NCI-H1694 (cell line): ENCODE measurements around the gene ADGRA1.
"Not testable (repeated sequence)": the region's sequence is repeated elsewhere in the genome, so short reads cannot be mapped to it uniquely, and the experiment has no call there.

Experiments used
- DNase-seq: peaks from one replicate; lab custom pipeline; 2025; lab: John Stamatoyannopoulos, UW

Gene ADGRA1

DNA sequence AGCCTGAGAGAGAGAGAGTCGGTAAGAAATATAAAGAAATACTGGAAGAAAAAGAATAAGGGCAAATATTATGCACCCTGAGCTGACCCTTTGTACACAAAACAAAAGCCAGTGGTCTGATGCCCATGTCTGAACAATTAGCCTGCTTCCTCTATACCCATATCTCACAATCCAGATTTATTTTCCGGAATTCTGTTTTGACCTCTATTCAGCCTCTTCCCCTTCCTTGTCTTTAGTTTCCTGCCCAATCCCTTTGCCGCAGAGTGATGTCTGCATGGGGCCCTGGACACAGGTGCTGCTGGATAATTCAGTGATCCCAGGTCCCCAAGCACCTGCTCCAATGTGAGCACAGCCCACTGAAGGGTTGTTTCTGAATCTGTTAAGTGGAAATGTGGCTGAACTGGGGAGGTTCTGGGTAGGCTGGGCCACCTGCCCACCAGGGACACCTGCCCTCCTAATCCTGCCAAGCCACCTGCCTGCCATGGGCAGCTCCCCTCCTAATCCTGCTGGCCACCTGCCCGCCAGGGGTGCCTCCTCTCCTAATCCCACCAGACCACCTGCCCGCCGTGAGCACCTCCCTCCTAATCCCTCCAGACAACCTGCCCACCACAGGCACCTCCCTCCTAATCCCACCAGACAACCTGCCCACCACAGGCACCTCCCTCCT is 23.0 kb downstream of the ADGRA1 start:
- DNase-seq, result no peak

DNA sequence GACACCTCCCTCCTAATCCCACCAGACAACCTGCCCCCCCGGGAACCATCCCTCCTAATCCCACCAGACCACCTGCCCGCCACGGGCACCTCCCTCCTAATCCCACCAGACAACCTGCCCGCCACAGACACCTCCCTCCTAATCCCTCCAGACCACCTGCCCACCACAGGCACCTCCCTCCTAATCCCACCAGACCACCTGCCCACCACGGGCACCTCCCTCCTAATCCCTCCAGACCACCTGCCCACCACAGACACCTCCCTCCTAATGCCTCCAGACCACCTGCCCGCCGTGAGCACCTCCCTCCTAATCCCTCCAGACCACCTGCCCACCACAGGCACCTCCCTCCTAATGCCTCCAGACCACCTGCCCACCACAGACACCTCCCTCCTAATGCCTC is 23.9 kb downstream of the ADGRA1 start:
- not testable (repeated sequence) for DNase-seq

DNA sequence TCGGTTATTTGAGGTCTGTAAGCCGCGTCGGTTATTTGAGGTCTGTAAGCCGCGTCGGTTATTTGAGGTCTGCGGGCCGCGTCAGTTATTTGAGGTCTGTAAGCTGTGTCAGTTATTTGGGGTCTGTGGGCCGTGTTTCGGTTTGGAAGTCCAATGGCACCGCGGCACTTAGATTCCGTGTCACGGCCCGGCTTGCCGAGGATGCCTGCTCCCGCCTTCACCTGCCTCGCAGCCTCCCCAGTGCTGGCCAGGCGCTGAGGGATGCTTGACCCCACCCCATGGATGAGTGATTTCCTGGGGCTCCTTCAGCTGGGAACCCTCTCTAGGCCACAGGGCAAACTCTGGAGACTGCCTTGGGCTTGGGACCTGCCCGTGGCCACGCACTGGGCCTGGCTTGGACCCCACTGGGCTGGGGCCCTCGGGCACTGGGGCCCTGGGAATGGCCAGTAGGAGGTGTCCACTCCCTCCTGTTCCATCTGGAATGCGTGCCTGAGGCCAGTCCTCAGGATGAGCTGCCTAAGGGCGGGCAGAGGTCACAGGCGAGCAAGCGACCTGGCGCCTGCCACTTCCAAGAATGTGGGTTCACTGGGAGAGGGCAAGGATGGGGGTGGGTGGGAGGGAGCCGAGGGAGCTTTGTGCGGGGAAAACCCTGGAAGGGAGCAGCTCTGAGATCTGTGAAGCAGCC is 25.6 kb downstream of the ADGRA1 start:
- no peak for DNase-seq

DNA sequence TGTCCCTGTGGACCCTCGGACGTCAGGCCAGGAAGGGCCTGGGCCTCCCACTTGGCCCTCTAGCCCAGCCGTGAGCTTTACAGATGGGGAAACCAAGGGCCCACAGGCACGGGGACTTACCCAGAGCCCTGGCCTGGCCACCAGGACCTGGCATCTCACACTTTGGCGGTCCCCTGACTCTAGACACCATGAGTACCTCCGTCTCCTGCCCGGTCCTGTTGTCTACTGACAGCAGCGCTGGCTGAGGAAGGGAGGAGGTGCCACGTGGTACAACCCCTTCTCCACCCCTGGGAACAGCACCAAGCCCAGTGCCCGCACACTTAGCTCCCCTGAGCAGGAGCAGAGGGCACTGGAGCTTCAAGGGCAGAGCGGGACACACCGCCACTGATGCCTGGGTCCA is 26.1 kb downstream of the ADGRA1 start:
- no peak for DNase-seq

DNA sequence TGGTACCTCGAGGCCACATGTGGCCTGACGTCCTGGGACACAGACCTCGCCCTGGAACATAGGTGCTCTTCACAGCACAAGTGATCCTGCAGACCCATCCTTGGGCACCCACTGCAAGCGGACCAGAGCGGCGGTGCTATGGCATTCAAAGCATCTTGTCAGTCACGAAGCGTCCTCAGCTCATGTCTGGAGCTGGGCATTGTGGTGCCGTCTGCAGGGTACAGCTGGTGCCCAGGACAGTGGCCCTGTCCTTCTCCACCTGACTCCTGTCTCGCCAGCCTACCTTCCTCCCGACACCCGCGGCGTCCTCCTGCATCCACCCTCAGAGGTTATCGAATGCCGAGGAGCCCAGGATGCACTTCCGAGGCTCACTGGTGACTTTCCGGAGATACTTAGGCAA is 26.5 kb downstream of the ADGRA1 start:
- no peak for DNase-seq

DNA sequence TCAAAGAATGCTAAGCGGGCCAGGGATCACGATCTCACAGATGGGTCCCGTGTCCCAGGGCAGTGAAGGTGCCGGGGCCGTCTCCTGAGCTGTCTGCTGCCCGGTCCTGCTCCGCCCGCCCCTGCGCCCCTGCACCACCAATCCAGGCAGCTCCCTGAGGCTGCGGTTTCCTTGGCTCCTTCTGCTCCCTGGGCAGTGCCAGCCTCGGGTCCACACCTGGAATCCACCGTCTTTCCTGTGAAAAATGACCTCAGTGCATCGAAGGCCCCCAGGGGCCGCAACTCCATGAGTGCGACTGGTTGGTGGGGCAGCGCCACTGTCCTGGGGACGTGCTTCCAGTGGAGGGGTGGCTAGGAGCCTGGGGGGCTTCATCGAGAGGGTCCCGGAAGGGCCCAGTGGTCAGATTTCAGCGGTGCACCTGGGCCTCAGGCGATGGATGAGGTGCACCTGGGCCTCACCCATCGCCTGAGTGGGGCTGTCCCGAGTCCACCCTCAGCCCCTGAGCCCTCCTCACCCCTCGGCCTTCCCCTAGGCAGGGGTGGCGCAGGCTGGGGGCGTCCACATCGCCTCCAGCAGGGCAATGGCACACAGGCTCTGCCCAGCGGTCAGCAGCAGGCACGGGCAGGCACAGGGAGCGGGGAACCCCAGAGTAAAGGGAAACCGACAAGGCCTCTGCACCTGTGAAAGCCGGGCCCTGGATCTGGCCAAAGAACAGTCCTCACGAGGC is 27.2 kb downstream of the ADGRA1 start:
- DNase-seq, result no peak

DNA sequence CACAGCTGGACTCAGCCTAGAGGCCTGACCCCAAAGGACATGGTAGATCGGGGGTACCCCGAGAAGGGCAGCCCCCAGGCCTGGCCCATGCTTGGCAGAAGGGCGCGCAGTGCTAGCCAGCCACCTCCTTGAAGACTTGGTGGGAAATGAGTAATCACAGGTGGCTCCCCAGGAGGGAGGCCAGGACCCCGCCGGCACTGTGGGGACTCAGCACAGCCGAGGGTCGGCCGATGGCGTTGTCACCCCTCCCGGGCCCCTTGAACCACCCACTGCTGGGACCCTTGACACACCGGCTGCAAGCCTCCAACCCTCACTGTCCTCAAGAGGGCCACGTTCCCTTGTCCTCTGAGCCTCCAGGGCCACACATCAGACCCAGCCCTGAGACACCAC is 27.7 kb downstream of the ADGRA1 start:
- DNase-seq, result no peak

DNA sequence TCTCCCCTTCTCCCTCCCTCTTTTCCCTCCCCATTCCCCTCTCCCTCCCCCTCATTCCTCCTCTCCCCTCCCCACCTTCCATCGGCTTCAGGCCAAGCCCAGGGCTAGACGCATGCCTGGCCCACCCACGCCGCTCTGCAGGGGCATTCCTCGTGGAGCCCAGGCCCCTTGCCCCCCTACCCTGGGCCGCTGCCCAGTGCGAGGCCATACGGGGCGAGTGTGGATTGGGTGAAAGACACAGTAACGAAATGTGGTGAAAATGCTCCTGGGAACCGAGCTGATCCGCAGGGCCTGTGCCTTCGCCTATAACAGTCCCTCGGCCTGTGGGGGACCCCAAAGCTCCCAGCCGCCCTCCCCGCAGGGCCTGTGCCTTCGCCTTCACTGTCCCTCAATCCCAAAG is 28.3 kb downstream of the ADGRA1 start:
- no peak for DNase-seq

DNA sequence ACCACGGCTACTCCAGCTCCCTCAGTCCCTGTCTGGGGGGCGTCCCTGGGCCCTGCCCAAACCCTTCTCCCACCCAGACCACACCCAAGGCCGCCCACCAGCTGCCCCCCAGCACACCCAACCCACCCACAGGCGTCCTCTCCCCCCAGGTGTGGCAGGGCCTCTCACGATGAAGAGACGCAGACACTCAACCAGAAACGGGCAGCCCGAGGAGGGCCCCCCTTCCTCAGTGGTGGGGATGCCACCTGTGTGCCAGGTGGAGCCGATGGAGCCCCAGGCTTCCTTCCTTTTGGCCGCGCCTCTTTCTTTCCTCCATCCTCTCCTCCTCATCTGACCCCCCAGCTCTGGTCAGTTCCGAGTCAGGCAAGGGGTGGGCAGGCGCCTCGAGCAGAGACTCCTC is 28.7 kb downstream of the ADGRA1 start:
- DNase-seq, result no peak

DNA sequence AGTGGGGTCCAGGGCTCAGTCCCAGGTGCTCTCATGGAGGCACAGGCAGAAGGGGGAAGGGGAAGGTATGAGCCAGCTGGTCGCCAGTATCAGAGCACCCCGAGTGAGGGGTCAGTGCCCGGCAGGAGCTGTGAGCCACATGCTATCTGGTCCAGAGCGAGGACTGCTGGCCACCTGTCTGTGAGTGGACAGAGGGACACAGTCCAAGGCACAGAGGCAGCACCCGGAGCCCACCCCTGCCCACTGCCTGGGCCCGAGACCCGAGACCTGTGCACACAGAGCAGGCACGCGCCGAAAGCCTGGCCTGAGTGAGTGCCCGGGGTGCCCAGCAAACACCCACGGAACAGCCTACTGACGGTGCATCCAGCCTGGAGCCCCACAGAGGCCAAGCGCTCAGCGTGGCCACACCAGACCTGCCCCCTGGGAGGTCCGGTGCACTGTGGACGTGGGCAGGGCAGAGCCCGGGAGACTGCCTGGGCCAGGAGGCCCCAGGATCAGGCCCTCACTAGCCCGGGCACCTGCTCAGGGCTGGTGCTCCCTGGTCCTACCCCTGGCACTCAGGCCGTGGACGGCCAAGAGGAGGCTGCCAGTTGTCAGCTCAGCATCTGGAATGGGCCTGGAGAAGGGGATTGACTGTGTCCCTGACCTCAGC is 29.4 kb downstream of the ADGRA1 start:
- DNase-seq, result no peak

DNA sequence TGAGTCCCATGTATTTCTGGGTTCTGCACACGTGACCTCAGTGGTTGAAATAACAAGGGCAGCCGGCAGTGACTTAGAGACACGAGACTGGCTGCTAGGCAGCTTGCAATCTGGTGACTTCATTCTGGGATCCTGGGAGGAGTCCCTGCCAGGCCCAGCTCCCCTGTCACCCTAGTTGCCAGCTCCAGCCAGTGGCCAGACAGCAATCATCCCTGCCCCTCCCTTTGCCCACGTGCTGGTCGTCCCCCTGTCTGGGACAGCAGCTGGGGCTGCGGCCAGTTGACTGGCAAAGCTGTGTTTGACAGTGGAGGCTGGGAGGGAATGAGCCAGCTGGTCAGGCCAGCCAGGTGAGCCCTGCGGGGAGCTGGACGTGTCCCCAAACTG is 30.0 kb downstream of the ADGRA1 start:
- no peak for DNase-seq

DNA sequence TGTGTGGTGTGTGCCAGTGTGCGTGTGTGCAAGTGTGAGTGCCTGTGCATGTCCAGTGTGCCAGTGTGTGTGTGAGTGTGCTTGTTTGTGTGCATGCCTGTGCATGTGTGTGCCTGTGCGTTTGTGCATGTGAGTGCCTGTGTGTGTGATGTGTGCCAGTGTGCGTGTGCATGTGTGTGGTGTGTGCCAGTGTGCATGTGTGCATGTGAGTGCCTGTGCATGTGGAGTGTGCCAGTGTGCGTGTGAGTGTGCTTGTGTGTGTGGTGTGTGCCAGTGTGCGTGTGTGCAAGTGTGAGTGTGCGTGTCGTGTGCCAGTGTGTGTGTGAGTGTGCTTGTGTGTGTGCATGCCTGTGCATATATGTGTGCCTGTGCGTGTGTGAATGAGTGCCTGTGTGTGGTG is 33.8 kb downstream of the ADGRA1 start:
- no peak for DNase-seq

DNA sequence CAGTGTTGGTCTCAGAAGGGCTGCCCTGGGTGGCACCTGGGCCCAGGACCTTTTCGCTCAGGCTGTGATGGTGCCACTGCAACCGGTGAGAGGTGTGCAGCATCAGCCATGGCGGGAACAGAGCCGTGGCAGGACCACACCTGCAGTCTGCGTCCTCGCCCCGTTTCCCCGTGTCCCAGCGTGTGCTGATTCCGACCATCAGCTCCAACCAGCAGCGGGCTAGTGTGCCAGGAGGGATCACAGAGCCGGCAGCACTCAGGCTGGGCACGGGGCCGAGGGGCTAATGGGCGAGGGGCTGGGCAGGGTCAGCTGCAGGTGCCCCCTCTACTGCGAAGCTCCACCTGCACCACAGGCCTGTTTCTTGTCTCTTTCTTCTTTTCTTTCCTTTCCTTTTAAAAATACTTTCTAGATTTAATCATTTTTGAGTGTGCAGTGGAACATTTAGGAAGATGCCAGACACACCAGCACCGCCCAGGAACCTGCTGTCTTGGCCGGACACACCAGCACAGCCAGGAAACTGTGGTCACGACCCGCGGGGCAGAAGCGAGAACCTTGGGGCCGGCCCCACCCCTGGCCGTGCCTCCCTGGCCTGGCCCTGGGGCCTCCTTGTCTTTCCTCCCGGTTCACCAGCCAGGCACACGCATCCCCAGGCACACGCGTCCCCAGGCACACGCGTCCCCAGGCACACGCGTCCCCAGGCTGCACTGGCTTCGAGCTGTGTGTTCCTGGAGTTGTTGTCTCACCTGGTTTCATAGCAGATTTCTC is 34.6 kb downstream of the ADGRA1 start:
- DNase-seq, result no peak

DNA sequence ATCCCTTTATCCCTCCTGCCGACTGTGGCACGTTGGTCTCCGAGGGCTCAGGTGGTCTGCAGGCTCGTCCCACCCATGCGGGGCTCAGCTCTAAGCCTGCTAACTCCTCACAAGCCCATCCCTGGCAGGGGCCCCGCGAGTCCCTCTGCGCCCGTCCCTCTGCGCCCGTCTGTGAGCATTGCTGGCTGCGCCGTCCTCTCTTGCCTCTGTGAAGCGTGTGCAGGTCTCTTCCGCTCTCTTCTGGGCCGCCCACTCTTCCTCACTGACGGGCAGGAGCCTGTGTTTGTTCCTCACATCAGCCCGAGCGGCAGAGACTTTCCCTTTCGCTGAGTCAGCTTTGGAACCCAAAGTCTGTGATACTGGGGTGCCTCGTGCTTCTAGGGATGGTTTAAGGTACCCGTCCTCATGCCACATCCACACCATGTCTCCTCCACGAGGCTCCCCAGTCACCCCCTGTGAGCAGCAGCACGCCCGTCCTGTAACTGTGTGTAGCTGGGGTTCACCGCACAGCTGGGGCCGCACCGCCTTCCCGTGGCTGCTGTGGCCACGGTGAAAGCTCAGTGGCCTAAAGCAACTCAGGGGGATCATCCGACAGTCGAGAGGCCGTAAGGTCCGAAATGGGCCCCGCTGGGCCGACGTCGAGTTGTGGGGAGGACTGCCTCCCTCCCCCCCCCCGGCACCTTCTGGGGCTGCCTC is 35.5 kb downstream of the ADGRA1 start:
- DNase-seq, result no peak

DNA sequence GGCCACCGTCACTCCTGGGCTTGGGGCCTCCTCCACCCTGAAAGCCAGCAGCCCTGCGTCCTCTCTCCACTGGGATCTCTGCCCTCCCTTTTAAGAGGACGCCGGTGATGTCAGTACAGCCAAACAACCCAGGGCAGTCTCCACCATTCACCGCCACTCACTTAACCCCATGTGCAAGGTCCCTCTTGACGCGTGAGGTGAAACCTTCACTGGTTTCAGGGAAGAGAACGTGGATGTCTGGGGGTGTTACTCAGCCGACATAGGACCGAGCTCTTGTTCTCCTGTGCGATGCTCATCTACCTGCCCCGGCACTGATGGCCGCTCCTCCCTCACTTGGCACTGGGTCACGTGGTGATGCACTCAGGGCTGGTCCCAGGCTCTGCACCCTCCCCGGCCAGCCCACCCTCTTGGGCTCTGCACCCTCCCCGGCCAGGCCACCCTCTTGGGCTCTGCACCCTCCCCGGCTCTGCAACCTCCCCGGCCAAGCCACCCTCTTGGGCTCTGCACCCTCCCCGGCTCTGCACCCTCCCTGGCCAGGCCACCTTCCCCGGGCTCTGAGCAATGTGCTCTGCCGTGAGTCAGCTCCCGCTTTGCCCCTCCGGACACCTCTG is 36.1 kb downstream of the ADGRA1 start:
- DNase-seq, result no peak

DNA sequence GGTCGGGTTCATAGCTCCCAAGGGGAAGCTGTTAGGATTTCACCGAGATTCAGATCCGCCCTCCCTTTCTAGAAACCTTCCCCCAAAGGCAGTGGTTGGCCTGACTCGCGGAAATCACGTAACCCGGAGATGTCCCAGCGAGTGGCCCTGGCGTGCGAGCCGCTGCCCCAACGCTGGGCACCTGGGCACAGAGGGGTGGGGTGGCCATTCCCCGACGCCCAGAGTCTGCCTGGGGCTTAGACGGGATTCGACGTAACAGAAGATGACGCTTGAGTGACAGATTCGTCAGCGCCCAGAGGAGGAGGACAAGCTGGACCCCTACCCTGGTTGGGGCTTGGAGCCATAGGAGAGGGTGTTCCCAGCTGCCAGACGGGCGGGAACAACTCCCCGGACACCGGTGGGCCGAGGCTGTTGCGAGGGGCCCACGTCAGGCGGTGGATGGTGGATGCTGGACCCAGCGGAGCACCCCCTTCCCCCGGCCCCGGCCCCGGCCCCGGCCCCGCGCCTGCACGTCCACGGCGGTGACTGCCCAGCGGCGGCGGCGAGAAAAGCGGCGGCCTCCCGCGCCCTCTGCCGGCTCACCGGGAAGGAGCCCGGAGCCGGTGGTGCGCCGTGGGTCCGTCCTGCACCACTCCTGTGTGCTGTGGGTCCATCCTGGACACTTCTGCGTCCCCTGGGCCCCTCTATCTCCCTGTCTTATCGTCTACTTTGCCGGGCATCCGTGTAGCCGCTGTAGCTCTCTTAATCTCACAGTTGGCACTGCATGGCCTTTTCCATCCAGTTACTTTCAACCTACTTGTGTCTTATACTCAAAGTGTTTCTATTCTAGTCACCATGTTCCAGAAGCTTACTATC is 36.9 kb downstream of the ADGRA1 start:
- DNase-seq, result no peak

DNA sequence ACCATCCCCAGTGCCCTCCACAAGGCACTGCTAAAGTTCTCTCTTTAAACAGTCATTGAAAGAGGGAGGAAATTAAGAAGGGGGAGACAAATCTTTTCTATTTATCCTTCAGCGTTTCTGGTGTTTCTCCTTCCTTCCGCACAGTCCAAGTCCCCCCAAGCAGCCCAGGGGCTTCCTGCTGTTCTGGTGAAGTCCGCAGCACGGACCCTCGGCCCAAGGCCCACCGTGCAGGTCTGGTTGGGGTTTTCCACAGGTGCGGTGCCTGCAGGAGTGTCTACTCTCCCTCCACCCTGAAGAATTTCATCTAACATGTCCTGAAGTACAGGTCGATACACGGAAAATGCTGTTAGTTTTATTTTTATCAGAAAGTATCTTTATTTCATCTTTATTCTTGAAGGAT is 38.2 kb downstream of the ADGRA1 start:
- DNase-seq, result no peak

DNA sequence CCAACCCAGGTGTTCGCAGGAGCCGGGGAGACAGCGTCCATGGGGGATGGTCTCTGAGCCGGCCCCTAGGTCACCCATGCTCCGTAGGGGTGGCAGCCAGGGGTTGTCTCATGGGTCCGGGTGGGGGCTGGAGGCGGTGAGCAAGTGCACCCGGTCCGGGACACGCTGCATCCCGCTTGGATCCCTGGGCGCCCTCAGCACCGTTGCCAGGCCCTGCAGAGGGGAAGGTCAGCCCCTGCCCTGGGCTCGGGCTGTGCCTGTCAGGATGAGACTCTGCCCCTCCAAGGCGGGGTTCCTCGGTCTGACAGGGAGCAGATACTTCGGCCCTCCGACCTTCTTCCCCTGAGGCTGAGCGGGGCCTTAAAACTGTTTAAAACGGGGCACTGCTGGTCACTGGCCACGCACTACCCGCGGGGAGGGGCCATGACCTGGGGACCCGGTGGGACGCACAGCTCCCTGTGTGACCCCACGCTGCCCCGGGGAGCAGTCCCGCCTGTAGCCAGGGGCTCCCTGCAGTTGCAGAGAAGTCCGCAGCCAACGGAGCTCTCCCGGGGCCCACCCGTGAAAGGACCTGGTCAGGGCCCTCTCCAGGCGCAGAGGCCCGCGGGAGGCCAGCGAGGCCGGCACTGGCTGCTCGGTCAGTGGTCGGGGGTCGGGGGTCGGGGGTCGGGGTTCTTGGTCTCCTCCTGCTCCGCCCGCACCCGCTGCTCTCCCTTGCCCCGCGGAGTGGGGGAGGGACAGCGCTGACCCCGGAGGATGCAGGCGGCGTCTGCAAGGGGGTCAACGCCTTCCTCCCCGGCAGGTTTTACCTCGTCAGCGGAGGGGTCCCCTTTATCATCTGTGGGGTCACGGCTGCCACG is 38.9 kb downstream of the ADGRA1 start:
- no peak for DNase-seq
